Heart left ventricle (tissue), 13 donors: ENCODE measurements around the gene OAS3.

ENCODE experiments used
- POLR2A ChIP-seq, 2 donors: fragments of 450-650 bp; IDR thresholded peaks; one replicate each; pipeline ENCODE4 v1.6.1; 2017; ENCODE audit warnings: antibody characterized with exemption in 2 of 2, mild to moderate bottlenecking in 2 of 2, moderate library complexity in 2 of 2
- TF ChIP-seq, protein P1 (sequence below), 12 donors: fragments of 200-600 bp; sonication (generic) in 4 of 12; IDR thresholded peaks; one replicate each; pipeline versions ENCODE4 v1.5.0 to v1.8.0; 2018 to 2022; ENCODE audit warnings: antibody characterized with exemption in 12 of 12, mild to moderate bottlenecking in 5 of 12
- donor health status: ischemic (EF 13 %, LVEDD 7.1; RV severe dilation, severe dysfunction).
- donor health status: DM: no; HTN: yes; CAD: no.
- donor health status: DM: no; HTN: no; CAD: no.
- donor health status: ischemic (EF 25% LVEDD 6.9; RV normal size, moderate dysfunction).
- donor health status: ischemic (EF 25% LVEDD 5.7; RV mildly dilated, moderate dysfunction).
- donor health status: ischemic (EF 35%, LVEDD 5.7; RV mildly dilated, moderate dysfunction).
- donor health status: nonischemic (EF 11% LVEDD 7.7; RV severe dilation, severe dysfunction).
- donor health status: DM: yes; HTN: yes; CAD: no.
- donor health status: PGD.
- donor health status: ischemic (EF 29% LVEDD 5.4; RV normal size, mild dysfunction).
- donor health status: nonischemic (EF 23%, LVEDD 6.1; RV moderate dilation, normal function).

DNA sequence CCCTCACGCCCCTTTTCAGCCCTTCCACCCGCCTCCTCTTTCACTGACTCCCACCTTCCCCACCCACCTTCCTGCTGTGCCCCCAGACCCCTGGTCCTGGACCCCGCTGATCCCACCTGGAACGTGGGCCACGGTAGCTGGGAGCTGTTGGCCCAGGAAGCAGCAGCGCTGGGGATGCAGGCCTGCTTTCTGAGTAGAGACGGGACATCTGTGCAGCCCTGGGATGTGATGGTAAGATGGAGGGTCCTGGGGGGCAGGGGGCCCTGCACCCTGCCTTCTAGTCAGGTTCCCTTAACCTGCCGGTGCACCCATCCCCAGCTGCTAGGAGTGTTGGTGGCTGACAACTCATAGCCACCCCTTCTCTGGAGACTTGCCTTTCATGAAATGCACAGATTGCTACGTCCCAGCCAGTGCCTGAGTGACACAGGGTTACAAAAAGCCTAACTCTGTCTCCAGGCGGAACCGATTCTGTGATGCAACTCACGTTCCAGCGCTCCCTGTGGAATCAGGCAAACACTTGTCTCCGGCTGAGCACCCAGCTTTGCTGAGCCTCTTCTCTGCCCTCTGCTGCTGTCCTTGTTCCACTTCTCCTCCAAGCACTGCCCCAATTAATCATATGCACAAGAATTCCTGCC lies 25.1 kb downstream of the OAS3 start:
- TF ChIP-seq, protein P1, sequence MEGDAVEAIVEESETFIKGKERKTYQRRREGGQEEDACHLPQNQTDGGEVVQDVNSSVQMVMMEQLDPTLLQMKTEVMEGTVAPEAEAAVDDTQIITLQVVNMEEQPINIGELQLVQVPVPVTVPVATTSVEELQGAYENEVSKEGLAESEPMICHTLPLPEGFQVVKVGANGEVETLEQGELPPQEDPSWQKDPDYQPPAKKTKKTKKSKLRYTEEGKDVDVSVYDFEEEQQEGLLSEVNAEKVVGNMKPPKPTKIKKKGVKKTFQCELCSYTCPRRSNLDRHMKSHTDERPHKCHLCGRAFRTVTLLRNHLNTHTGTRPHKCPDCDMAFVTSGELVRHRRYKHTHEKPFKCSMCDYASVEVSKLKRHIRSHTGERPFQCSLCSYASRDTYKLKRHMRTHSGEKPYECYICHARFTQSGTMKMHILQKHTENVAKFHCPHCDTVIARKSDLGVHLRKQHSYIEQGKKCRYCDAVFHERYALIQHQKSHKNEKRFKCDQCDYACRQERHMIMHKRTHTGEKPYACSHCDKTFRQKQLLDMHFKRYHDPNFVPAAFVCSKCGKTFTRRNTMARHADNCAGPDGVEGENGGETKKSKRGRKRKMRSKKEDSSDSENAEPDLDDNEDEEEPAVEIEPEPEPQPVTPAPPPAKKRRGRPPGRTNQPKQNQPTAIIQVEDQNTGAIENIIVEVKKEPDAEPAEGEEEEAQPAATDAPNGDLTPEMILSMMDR (IDR thresholded peaks at IDR 0.05) = no peak
- no peak for TF ChIP-seq POLR2A (IDR thresholded peaks at IDR 0.05)
